HG02610 (cell line): ENCODE results near the gene TBC1D14.
"Not testable (repeated sequence)": the region's sequence is repeated elsewhere in the genome, so short reads cannot be mapped to it uniquely, and the experiment has no call there.

Experiments
- ATAC-seq: cut with Tn5 transposase; IDR thresholded peaks from one replicate; pipeline ENCODE4 v1.9.1; 2021; ENCODE audit warnings: mild to moderate bottlenecking, moderate library complexity; ENCODE audit not compliant: unreplicated experiment

TBC1D14 gene

DNA sequence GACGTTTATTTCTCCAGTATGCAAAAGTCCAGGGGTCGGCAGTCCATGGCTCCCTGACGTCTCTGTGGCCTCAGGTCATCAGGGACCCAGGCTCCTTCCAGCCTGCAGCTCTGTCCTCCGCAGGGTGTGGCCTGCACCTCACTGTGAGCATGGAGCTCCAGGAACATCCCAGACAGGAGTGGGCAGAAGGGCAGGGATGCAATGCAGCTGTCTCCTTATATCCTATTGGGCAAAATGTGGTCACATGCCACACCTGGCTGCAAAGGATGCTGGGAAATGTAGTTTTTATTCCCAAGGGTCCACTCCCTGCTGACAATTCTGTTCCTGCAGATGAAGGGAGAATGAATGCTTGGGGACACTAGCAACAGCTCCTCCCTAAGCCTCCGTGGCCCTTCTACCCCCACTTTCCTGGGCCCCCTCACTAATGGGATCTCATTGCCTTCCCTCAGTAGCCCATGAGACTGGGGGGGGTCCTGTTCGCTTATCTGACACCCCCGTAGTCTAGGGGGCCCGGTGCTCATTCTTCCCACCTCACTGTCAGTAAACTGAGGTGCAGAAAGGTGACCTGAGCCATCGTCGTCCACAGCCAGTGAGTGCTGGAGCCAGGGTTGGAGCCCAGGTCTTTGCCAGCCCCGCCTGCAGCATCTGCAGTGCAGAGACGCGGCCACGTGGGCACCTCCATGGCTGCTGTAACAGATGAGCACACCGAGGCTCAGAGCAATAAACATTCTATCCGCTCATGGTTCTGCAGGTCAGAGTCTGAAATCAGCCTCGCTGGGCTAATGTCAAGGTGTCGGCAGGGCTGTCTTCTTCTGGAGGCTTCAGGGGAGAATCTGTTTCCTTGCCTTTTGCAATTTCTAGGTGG, 164.1 kb downstream of the TBC1D14 start:
- no peak for ATAC-seq

DNA sequence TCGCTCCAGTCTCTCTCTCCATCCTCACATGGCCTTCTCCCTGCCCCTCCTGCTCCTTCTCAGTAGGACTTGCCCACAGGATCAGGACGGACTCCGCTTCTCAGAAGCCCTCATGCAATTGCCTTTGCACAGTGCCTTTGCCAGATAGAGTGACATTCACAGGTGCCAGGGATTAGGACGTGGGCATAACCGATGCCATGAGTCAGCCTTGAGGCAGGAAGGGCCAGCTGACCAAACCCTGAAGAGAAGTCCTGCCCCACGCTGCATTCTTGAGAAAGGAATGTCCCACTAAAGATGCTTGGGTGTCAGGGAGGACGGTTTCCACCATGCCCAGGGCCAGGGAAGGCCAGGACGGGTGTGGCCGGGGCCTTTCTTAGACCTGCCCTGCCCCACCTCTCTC, 164.8 kb downstream of the TBC1D14 start:
- ATAC-seq, result no peak

DNA sequence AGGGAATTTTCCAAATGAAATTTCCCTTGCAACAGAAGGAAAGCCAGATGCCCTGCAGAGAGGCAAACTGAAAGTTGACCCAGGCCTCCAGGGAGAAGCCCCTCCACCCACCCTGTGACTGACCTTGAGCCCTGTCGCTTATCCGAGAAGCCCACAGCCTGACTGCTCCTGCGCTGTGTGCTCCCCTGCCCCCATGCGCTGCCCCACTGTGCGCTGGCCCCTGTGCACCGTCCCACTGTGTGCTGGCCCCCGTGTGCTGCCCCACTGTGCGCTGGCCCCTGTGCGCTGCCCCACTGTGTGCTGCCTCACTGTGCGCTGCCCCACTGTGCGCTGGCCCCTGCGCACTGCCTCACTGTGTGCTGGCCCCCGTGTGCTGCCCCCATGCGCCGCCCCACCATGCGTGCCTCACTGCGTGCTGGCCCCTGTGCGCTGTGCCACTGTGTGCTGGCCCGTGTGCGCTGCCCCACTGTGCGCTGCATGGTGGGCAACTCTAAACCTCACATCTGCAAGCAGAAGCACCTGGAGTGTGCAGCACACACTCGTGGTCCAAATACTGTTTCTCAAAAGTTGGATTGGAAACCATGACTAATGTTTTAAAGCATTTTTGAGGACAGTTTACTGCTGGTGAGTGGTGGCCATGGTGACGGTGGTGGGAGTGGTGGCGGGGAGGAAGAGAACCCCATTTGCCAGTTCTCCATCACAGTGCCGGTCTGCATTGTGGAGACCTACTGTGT, 166.5 kb downstream of the TBC1D14 start:
- no peak for ATAC-seq

DNA sequence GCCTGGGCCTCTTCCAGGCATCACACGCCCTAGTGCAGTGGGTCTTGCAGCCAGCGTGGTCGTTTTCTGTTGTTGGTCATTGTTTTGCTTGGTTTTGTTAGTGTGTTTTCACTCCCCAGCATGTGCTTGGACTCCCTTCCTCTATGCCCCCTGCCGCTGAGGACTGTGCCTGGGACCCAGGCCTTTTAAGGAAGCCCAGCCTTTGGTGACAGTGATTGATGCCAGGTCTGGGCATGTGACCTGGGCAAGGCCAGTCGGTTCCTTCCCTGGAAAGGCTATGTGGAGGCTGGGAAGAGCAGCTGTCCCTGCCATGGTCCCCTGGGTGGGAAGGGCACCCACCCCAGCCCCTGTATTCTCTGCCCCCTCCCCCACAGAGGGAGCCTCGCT, 167.1 kb downstream of the TBC1D14 start:
- ATAC-seq, result no peak

DNA sequence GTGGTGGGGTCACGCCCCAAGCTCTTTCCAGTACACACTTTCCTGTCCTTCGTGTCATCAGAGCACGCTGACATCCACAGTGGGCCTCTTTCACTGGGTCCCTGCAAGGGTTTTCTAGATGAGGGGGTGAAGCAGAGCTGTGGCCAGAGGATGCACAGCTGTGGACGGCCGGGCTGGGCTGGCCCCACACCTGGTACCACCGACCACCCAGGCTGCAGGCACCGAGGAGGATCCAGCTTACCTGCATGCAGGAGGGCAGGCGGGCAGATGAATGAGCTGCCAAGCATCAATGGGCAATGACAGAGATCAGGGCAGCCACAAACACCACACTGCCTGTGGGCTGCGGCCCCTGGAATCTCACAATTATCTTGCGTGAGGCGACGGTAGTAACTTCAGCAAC, 167.7 kb downstream of the TBC1D14 start:
- no peak for ATAC-seq

DNA sequence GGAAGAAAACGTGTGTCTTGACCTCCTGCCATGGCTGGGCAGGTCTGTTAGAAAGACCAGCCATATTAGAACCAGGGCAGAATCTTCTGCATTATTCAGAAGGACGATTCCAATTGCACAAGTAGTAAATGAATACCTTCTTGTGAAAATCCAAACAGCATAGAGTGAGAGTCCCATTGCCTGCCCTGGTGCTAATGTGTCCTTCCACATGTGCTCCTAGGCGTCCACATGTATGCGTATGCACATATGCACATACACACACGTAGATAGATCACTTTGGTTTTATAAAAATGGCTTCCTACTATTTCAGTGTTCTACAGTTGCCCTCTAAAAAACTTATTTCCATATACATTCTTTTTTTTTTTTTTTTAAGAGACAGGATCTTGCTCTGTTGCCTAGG, 168.4 kb downstream of the TBC1D14 start:
- no peak for ATAC-seq

DNA sequence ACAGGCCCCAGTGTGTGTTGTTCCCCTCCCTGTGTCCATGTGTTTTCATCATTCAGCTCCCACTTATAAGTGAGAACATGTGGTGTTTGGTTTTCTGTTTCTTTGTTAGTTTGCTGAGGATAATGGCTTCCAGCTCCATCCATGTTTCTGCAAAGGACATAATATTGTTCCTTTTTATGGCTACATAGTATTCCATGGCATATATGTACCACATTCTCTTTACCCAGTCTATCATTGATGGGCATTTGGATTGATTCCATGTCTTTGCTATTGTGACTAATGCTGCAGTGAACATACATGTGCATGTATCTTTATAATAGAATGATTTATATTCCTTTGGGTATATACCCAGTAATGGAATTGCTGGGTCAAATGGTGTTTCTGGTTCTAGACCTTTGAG, 169.9 kb downstream of the TBC1D14 start:
- ATAC-seq, result not testable (repeated sequence)

DNA sequence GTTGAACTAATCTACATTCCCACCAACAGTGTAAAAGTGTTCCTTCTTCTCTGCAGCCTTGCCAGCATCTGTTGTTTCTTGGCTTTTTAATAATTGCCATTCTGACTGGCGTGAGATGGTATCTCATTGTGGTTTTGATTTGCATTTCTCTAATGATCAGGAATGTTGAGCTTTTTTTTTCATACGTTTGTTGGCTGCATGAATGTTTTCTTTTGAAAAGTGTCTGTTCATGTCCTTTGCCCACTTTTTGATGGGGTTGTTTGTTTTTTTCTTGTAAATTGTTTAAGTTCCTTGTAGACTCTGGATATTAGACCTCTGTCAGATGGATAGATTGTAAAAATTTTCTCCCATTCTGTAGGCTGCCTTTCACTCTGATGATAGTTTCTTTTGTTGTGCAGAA, 170.3 kb downstream of the TBC1D14 start:
- not testable (repeated sequence) for ATAC-seq
